Erythroblast (primary cell): Measurements from ENCODE around the gene RANBP1.

Experiments used
- GATA1 ChIP-seq: IDR thresholded peaks from 2 replicates; pipeline ENCODE4 v1.6.1; 2011; ENCODE audit warnings: low read depth, mild to moderate bottlenecking, control low read depth, low read length, moderate library complexity
- POLR2A ChIP-seq: IDR thresholded peaks from 2 replicates; pipeline ENCODE4 v1.6.1; 2011; ENCODE audit warnings: mild to moderate bottlenecking, low read length

GRCh38 chr22:20171288-20172140 lies 55.6 kb downstream of the RANBP1 start:
- no peak for TF ChIP-seq POLR2A
- no peak for TF ChIP-seq GATA1
